HCT116 (cell line): ENCODE results near the gene OR51V1.
"Not testable (repeated sequence)": the region's sequence is repeated elsewhere in the genome, so short reads cannot be mapped to it uniquely, and the experiment has no call there.

ENCODE experiments used
- ATF3 ChIP-seq: IDR thresholded peaks from 2 replicates; pipeline ENCODE4 v1.6.1; 2012
- EZH2 ChIP-seq: fragments of 200-600 bp; sonication (generic); IDR thresholded peaks from 2 replicates; pipeline ENCODE4 v1.6.1; 2017; ENCODE audit warnings: antibody characterized with exemption, mixed run types
- EZH2phosphoT487 ChIP-seq: fragments of 200-600 bp; IDR thresholded peaks from 2 replicates; pipeline ENCODE4 v1.6.1; 2018; ENCODE audit warnings: antibody characterized with exemption, borderline replicate concordance
- JUND ChIP-seq: IDR thresholded peaks from 2 replicates; pipeline ENCODE4 v1.6.1; 2012
- POLR2A ChIP-seq: IDR thresholded peaks from 2 replicates; pipeline ENCODE4 v1.7.0; 2011; ENCODE audit warnings: borderline replicate concordance; ENCODE audit not compliant: insufficient read depth, insufficient read length; ENCODE audit errors: extremely low read depth
- RAD21 ChIP-seq: IDR thresholded peaks from 2 replicates; pipeline ENCODE4 v1.6.1; 2012; ENCODE audit warnings: low read depth, mild to moderate bottlenecking
- SP1 ChIP-seq: IDR thresholded peaks from 2 replicates; pipeline ENCODE4 v1.6.1; 2012; ENCODE audit warnings: low read depth
- ZBTB33 ChIP-seq: IDR thresholded peaks from 2 replicates; pipeline ENCODE4 v1.6.1; 2011; ENCODE audit warnings: mild to moderate bottlenecking, low read length, moderate library complexity; ENCODE audit not compliant: insufficient replicate concordance; ENCODE audit errors: extremely low read depth
- ZFX ChIP-seq: fragments of 450-650 bp; IDR thresholded peaks from 2 replicates; pipeline ENCODE4 v1.6.1; 2017
- TF ChIP-seq, protein P1 (sequence below), 3 experiments: fragments of 200-600 bp in 1 of 3; sonication (generic) in 1 of 3; IDR thresholded peaks in 2 of 3; conservative IDR thresholded peaks in 1 of 3; 2 replicates each; pipeline ENCODE4 v1.5.1; 2012 to 2017; ENCODE audit warnings: low read depth in 2 of 3, low read length in 2 of 3, antibody characterized with exemption in 1 of 3, borderline replicate concordance in 1 of 3, control low read depth in 1 of 3, mild to moderate bottlenecking in 1 of 3, mixed read lengths in 1 of 3, mixed run types in 1 of 3, moderate library complexity in 1 of 3; ENCODE audit not compliant: insufficient read depth in 1 of 3
- TF ChIP-seq, protein P2 (sequence below): IDR thresholded peaks from 2 replicates; pipeline ENCODE4 v1.6.1; 2012

DNA sequence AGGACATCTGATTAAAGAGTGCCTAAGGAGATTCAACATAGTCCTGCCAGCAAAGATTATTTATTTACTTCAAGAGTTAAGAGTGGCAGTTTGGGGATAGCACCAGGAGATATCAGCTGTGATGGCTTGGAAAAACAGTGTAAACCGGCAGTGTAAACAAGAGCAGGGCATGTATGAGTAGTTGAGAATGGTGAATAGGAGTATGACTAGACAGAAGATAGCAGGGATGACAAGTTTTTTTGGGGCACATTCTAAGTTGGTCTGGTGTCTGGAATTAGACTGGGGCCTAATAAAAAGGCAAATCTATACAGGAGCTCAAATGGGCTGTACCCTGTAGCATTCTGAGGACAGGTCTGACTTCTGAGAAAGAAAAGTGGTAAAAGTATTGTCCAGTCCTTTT is 39.4 kb downstream of the OR51V1 start:
- TF ChIP-seq, protein P1, sequence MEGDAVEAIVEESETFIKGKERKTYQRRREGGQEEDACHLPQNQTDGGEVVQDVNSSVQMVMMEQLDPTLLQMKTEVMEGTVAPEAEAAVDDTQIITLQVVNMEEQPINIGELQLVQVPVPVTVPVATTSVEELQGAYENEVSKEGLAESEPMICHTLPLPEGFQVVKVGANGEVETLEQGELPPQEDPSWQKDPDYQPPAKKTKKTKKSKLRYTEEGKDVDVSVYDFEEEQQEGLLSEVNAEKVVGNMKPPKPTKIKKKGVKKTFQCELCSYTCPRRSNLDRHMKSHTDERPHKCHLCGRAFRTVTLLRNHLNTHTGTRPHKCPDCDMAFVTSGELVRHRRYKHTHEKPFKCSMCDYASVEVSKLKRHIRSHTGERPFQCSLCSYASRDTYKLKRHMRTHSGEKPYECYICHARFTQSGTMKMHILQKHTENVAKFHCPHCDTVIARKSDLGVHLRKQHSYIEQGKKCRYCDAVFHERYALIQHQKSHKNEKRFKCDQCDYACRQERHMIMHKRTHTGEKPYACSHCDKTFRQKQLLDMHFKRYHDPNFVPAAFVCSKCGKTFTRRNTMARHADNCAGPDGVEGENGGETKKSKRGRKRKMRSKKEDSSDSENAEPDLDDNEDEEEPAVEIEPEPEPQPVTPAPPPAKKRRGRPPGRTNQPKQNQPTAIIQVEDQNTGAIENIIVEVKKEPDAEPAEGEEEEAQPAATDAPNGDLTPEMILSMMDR (IDR thresholded peaks at IDR 0.05 in 2 of 3, conservative IDR thresholded peaks at IDR 0.05 in 1 of 3; ENCODE audit: borderline replicate concordance in 1 of 3, insufficient read depth in 1 of 3, low read depth in 2 of 3, low read length in 2 of 3), result not testable (repeated sequence)
- not testable (repeated sequence) for TF ChIP-seq POLR2A, ATF3, EZH2phosphoT487, EZH2, RAD21, ZFX, SP1, ZBTB33, JUND
- TF ChIP-seq, protein P2, sequence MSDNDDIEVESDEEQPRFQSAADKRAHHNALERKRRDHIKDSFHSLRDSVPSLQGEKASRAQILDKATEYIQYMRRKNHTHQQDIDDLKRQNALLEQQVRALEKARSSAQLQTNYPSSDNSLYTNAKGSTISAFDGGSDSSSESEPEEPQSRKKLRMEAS, result not testable (repeated sequence)
